GM18505 (cell line): ENCODE measurements around the gene EXD1.
"Not testable (repeated sequence)": the region's sequence is repeated elsewhere in the genome, so short reads cannot be mapped to it uniquely, and the experiment has no call there.

ENCODE experiments used
- ATAC-seq: cut with Tn5 transposase; IDR thresholded peaks from one replicate; pipeline ENCODE4 v1.9.1; 2021; ENCODE audit not compliant: unreplicated experiment
- POLR2A ChIP-seq: IDR thresholded peaks from 4 replicates; pipeline ENCODE4 v1.6.1; 2011; ENCODE audit warnings: borderline replicate concordance; ENCODE audit not compliant: insufficient read depth, insufficient read length; ENCODE audit errors: extremely low read depth

EXD1 gene

GRCh38 chr15:41230650-41231421 lies at the start of gene EXD1, which contains the start of gene CHP1:
EXD1 (minus strand) TSS chr15:41230757; CDS start chr15:41226575, 4,182 bp downstream.
CHP1 (plus strand) TSS chr15:41231268; CDS start chr15:41231383, 115 bp downstream.
- ATAC-seq = peak; percentile 89
- peak; percentile 89 for TF ChIP-seq POLR2A

GRCh38 chr15:41279535-41280283 lies 49.2 kb upstream of the EXD1 start:
- TF ChIP-seq POLR2A = no peak
- no peak for ATAC-seq

- TF ChIP-seq POLR2A = no peak
- ATAC-seq = no peak
Observed at GRCh38 chr15:41278319-41278718, 47.8 kb upstream of the EXD1 start.

GRCh38 chr15:41276831-41277230 lies 46.3 kb upstream of the EXD1 start:
- no peak for ATAC-seq
- no peak for TF ChIP-seq POLR2A

GRCh38 chr15:41269887-41270286 lies 39.3 kb upstream of the EXD1 start:
- no peak for ATAC-seq
- no peak for TF ChIP-seq POLR2A

- TF ChIP-seq POLR2A = no peak
- no peak for ATAC-seq
Observed at GRCh38 chr15:41263891-41264351, 33.4 kb upstream of the EXD1 start.

GRCh38 chr15:41262571-41262970 lies 32.0 kb upstream of the EXD1 start:
- no peak for TF ChIP-seq POLR2A
- ATAC-seq = no peak

- not testable (repeated sequence) for ATAC-seq
Observed at GRCh38 chr15:41260924-41261323, 30.4 kb upstream of the EXD1 start.

GRCh38 chr15:41259546-41260189 lies 29.1 kb upstream of the EXD1 start:
- no peak for TF ChIP-seq POLR2A
- ATAC-seq = no peak

GRCh38 chr15:41258750-41259471 lies 28.4 kb upstream of the EXD1 start:
- no peak for ATAC-seq
- no peak for TF ChIP-seq POLR2A

GRCh38 chr15:41256577-41257038 lies 26.1 kb upstream of the EXD1 start:
- no peak for TF ChIP-seq POLR2A
- ATAC-seq = no peak

GRCh38 chr15:41256103-41256502 lies 25.5 kb upstream of the EXD1 start:
- TF ChIP-seq POLR2A = no peak
- no peak for ATAC-seq

GRCh38 chr15:41254560-41254959 lies 24.0 kb upstream of the EXD1 start:
- no peak for TF ChIP-seq POLR2A
- no peak for ATAC-seq

- no peak for ATAC-seq
Observed at GRCh38 chr15:41251411-41251810, 20.9 kb upstream of the EXD1 start.

GRCh38 chr15:41250745-41251144 lies 20.2 kb upstream of the EXD1 start:
- ATAC-seq = not testable (repeated sequence)

More at GRCh38 chr15:41251411-41251810, 20.9 kb upstream of the EXD1 start:
- TF ChIP-seq POLR2A = no peak
